Progenitor cell of endocrine pancreas (in vitro differentiated cells): ENCODE measurements around the gene PHACTR2. TPM values are rescaled to one million over a fixed set of nuclear protein-coding genes. Genes with fewer than 3 reads are reported as not detected.
A peak's percentile ranks its signal among the peaks of the same experiment; 100 is the strongest.

Experiments used
- DNase-seq: peaks from one replicate; pipeline ENCODE4 v3.0.0; 2021; ENCODE audit warnings: low spot score; ENCODE audit not compliant: unreplicated experiment
- H3K27ac Mint-ChIP-seq: 2 replicates; pipeline ENCODE4 v1.8.0; 2021; ENCODE audit warnings: mild to moderate bottlenecking, moderate library complexity, mixed read lengths
- H3K27me3 Mint-ChIP-seq: 2 replicates; pipeline ENCODE4 v1.8.0; 2021; ENCODE audit warnings: mixed read lengths
- H3K36me3 Mint-ChIP-seq: 2 replicates; pipeline ENCODE4 v1.8.0; 2022; ENCODE audit warnings: mixed read lengths; ENCODE audit not compliant: insufficient read depth
- H3K4me1 Mint-ChIP-seq: 2 replicates; pipeline ENCODE4 v1.8.0; 2021; ENCODE audit warnings: low read depth, mixed read lengths
- H3K4me3 Mint-ChIP-seq: 2 replicates; pipeline ENCODE4 v1.8.0; 2021; ENCODE audit warnings: low read depth, mild to moderate bottlenecking, moderate library complexity, mixed read lengths
- H3K9me3 Mint-ChIP-seq: 2 replicates; pipeline ENCODE4 v1.8.0; 2021; ENCODE audit warnings: low read depth, mixed read lengths
- CTCF ChIP-seq: fragments of 200-600 bp; sonication (generic); IDR thresholded peaks from one replicate; pipeline ENCODE4 v1.5.0; 2021; ENCODE audit warnings: antibody characterized with exemption, mild to moderate bottlenecking; ENCODE audit not compliant: unreplicated experiment
- total RNA-seq: library from RNA; stranded (reverse); gene quantifications from 2 replicates; pipeline ENCODE4 v1.2.1, GENCODE V29; 2021

The PHACTR2 gene
- total RNA-seq, 1 donor from 2014 or later = 55.2 TPM

DNA sequence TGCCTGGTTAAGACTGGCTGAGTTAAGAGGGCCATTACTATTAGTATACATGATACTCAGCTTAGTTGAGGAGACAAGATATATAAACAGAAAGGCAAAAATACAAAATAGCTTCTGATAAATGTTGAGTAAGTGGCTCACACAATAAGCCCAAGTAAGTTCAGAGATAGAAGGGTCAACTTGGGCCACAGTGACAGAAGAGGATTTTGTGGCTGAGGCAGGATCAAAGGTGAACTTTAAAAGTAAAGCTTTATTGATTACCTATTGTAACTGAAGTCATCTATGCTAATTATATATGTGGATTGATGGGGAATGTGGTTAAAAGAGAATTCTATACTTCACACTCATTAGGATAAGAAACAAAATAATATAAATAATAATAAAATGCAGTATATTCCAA, 80.8 kb downstream of the PHACTR2 start:
- no peaks in the 10 kb centered on the region for H3K9me3 Mint-ChIP-seq
- DNase-seq = no peak
- peaks cover 5% of the 10 kb centered on the region for H3K4me1 Mint-ChIP-seq
- H3K27ac Mint-ChIP-seq = no peak overlapping the region
- peaks cover 14% of the 10 kb centered on the region for H3K36me3 Mint-ChIP-seq
- no peak overlapping the region for H3K4me3 Mint-ChIP-seq
- no peaks in the 10 kb centered on the region for H3K27me3 Mint-ChIP-seq
- TF ChIP-seq CTCF = no peak

DNA sequence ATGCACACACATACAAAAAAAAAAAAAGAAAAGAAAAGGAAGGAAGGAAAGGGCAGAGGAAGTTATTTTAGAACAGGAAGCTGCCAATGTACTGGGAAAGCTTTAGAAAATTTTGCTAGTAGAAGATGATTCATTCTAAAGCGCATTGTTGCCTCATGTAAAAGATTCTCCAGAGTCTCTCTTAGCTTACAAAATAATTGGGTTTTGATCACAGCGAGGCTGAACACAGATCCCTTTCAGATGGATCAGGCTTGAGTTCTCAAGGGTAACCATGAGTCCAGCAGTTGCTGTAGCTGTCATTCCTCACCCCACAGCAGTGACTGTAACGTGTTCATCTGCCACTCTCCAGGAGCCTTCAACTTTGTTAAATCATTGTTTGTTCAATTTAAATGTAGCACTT, 81.9 kb downstream of the PHACTR2 start:
- no peaks in the 10 kb centered on the region for H3K27me3 Mint-ChIP-seq
- H3K9me3 Mint-ChIP-seq = no peaks in the 10 kb centered on the region
- DNase-seq = no peak
- no peak overlapping the region for H3K4me3 Mint-ChIP-seq
- peak overlapping the region; percentile 7 for H3K27ac Mint-ChIP-seq
- TF ChIP-seq CTCF = no peak
- peaks cover 18% of the 10 kb centered on the region for H3K36me3 Mint-ChIP-seq
- peaks cover 5% of the 10 kb centered on the region for H3K4me1 Mint-ChIP-seq

DNA sequence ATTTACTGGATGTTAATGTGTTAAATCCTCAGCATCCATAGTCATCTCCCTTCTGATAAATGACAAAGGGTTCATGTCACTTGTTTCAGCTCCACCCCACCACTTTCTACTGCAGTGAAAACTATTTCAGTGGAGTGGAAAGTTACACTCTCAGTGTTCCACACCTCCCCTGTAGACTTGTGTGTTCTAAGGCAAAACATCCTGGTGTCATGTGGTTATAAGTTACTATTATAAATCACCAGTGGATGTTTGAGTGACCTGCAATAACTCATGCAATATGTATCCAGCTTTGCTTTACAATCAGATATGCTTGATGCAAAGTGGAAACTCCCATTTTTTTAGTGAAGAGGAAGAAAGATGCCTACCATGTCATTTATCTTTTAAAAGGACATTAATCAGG, 83.3 kb downstream of the PHACTR2 start:
- H3K4me1 Mint-ChIP-seq = peaks cover 5% of the 10 kb centered on the region
- TF ChIP-seq CTCF = no peak
- H3K4me3 Mint-ChIP-seq = no peak overlapping the region
- no peak for DNase-seq
- H3K27ac Mint-ChIP-seq = no peak overlapping the region
- H3K9me3 Mint-ChIP-seq = no peaks in the 10 kb centered on the region
- no peaks in the 10 kb centered on the region for H3K27me3 Mint-ChIP-seq
- peaks cover 21% of the 10 kb centered on the region for H3K36me3 Mint-ChIP-seq

GRCh38 chr6:143762126-143762525, 84.4 kb downstream of the PHACTR2 start:
- Mint-ChIP-seq H3K4me1 (peaks cover 5% of the 10 kb centered on the region), H3K9me3 (no peaks in the 10 kb centered on the region), H3K36me3 (peaks cover 24% of the 10 kb centered on the region), H3K27me3 (no peaks in the 10 kb centered on the region), H3K4me3 (no peak overlapping the region), H3K27ac (no peak overlapping the region)
- DNase-seq = no peak
- no peak for TF ChIP-seq CTCF

- H3K4me3 Mint-ChIP-seq = no peak overlapping the region
- no peak overlapping the region for H3K27ac Mint-ChIP-seq
- H3K4me1 Mint-ChIP-seq = no peaks in the 10 kb centered on the region
- H3K36me3 Mint-ChIP-seq = peaks cover 27% of the 10 kb centered on the region
- H3K27me3 Mint-ChIP-seq = no peaks in the 10 kb centered on the region
- no peak for TF ChIP-seq CTCF
- DNase-seq = no peak
- no peaks in the 10 kb centered on the region for H3K9me3 Mint-ChIP-seq
Observed at GRCh38 chr6:143765422-143766184, 87.8 kb downstream of the PHACTR2 start.
